ENCODE results near the gene RGSL1. TPM values are rescaled to one million over a fixed set of nuclear protein-coding genes. Genes with fewer than 3 reads are reported as not detected.

The RGSL1 gene
- total and polyA plus RNA-seq, 9 of the 15 experiments (the other 6 are each of a cell fraction or from before 2014, with no cell fraction given) = 0.03 TPM; not detected in 8

- TF ChIP-seq MGA (IDR thresholded peaks at IDR 0.05) (peak; percentile 99), NBN (IDR thresholded peaks at IDR 0.05; ENCODE audit: low read depth) (no peak), CBX3 (IDR thresholded peaks at IDR 0.05; ENCODE audit: borderline replicate concordance in 1 of 2, low read length in 2 of 2) (peak in 1 of 2 experiments; percentile 92; a peak in 1 of 3 replicates), CREBBP (IDR thresholded peaks at IDR 0.05; ENCODE audit: low read depth, low read length) (no peak), SIX5 (IDR thresholded peaks at IDR 0.05; ENCODE audit: borderline replicate concordance in 1 of 2, insufficient read depth in 1 of 2, low read depth in 1 of 2, low read length in 2 of 2) (no peak), ZNF175 (CRISPR knock-in tag; IDR thresholded peaks at IDR 0.05; ENCODE audit: low read depth) (no peak)
Measured at GRCh38 chr1:182604175-182605164, 154.5 kb downstream of the RGSL1 start, which contains the start of gene RGS16 (continued).
